ENCODE results near the gene SLC16A10.

SLC16A10 gene

DNA sequence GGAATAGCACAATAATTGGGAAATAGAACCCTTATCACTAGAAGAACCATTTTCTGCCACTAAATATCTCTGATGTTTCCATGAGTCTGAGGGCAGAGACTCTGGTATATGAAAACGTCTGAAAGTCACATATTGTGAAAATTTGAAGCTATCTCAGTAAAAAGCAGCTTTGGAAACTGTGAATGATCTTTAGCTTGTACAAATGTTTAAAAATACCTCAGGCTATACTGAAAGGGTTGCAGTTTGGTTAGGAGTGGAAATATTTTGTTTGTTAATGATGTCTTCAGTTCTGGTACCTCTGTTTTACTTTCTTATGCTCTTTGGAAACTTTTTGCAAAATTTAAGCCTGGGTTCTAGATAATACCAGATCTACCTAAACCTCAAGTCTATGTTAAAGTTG lies 135.0 kb downstream of the SLC16A10 start:
- H3K4me3 ChIP-seq (ENCODE audit: low read depth, low read length): no peak overlapping the region

GRCh38 chr6:111228094-111228493 lies 140.8 kb downstream of the SLC16A10 start:
- no peak for TF ChIP-seq CTCF (IDR thresholded peaks at IDR 0.05; ENCODE audit: low read depth, low read length)
- H3K4me3 ChIP-seq (ENCODE audit: low read depth, low read length): no peak overlapping the region

More for the DNA sequence above, 135.0 kb downstream of the SLC16A10 start:
- TF ChIP-seq CTCF (IDR thresholded peaks at IDR 0.05; ENCODE audit: low read depth, low read length): no peak

- no peak for TF ChIP-seq CTCF (IDR thresholded peaks at IDR 0.05; ENCODE audit: low read depth, low read length)
- H3K4me3 ChIP-seq (ENCODE audit: low read depth, low read length): no peak overlapping the region
Observed at GRCh38 chr6:111230351-111231089, 143.2 kb downstream of the SLC16A10 start.

GRCh38 chr6:111231090-111231459 lies 143.8 kb downstream of the SLC16A10 start:
- H3K4me3 ChIP-seq (ENCODE audit: low read depth, low read length): no peak overlapping the region
- no peak for TF ChIP-seq CTCF (IDR thresholded peaks at IDR 0.05; ENCODE audit: low read depth, low read length)

DNA sequence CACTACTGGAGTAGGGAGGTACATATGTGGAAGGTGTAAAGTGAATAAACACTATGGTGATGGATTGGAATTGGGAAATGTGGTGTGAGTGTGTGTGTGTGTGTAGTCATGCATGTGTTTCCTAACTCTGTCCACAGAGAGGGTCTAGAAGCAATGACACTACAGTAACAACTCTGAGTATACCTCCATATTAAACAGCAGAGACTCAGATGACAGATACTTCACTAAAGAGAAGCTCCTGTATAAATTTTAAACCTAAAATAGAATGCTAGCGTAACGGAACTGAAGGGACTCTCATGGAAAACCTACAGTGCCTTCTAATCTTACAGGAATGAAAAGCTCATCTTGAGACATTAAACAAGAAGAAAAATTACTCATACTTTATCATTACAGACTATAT lies 150.5 kb downstream of the SLC16A10 start:
- no peak overlapping the region for H3K4me3 ChIP-seq (ENCODE audit: low read depth, low read length)
- no peak for TF ChIP-seq CTCF (IDR thresholded peaks at IDR 0.05; ENCODE audit: low read depth, low read length)

DNA sequence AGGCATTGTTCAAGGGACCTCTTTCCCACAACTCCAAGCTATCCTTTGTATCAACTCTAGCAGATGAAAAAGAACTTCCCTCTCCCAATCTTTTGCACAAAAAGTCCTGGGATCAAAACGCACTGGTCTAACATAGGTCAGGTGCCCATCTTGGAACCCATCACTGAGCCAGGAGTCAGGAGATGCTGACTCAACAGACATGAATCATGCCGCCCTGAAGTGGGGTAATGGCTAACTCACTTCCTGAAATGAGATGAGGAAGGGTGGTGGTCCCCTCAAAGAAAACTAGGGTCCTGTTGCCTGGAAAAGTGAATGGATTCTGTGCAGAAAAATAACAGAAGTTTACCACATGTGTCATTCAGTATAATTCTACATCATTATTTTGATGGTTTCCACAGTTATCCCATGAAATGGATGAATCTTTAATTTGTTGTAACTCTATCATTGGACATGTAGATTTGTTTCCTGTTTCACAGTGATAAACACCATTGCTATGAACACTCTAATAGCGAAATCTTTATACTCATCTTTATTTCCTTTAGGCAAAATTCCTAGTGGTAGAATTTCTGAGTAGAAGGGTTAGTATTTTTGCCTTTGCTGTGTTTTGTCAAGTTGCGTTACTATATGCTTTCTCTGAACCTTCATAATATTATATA lies 151.3 kb downstream of the SLC16A10 start:
- TF ChIP-seq CTCF (IDR thresholded peaks at IDR 0.05; ENCODE audit: low read depth, low read length): no peak
- no peak overlapping the region for H3K4me3 ChIP-seq (ENCODE audit: low read depth, low read length)

DNA sequence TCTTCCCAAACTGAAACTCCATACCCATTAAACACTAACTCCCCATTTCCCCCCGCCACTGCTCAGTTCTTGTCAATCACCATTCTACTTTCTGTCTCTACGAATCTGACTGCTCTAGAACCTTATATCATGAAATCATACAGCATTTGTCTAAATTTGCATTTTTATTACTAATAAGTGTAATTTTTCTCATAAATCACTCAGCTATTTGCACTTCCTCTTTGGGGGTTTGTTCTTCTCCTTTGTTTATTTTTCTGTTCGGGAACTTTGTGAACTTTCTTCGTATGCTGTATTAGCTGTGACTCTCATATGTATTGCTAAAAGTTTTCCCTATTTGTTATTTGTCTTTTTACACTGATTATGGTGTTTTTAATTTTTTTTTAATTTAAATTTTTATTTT lies 152.2 kb downstream of the SLC16A10 start:
- no peak for TF ChIP-seq CTCF (IDR thresholded peaks at IDR 0.05; ENCODE audit: low read depth, low read length)
- H3K4me3 ChIP-seq (ENCODE audit: low read depth, low read length): no peak overlapping the region
